ENCODE measurements around the gene ACER1.

Gene ACER1

DNA sequence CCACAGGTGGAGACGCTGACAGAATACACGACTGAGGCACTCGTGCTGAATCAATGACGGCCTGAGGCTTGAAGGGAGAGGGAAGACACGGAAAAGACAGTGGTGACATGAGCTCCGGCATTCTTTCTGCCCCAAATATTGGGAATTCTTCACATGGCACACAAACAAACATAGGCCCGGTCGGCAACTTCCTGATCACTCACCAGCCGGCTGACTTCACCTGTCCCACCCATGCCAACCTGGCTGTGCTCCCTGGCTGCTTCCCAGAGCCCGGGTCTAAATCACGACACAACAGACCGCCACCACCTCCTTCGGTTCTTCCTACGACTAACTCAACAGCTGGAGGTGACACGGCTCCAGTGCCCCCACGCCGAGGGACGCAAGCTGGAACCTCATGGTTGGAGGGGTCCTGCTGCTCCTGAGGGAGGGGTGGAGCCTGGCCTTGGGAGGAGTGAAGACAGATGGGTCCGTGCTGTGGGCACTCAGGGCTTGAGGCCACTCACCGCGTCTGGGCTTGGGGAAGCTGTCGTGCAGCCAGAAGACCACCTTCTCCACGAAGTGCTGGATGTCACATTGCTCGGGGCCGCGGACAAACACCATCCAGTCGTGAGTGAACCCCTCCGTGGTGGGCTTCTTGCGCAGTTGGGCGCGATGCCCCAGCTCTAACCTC lies 63.2 kb downstream of the ACER1 start:
- TF ChIP-seq TAF1 (IDR thresholded peaks at IDR 0.05; ENCODE audit: borderline replicate concordance, insufficient read depth, low read length) (no peak), FOXP2 (optimal IDR thresholded peaks at IDR 0.05; ENCODE audit: borderline replicate concordance, extremely low read depth, extremely low read length, insufficient read depth) (no peak), POLR2AphosphoS5 (IDR thresholded peaks at IDR 0.05; ENCODE audit: low read depth, low read length) (no peak), SIN3A (IDR thresholded peaks at IDR 0.05; ENCODE audit: borderline replicate concordance, insufficient read depth, low read length) (no peak)
- TF ChIP-seq, protein P1, sequence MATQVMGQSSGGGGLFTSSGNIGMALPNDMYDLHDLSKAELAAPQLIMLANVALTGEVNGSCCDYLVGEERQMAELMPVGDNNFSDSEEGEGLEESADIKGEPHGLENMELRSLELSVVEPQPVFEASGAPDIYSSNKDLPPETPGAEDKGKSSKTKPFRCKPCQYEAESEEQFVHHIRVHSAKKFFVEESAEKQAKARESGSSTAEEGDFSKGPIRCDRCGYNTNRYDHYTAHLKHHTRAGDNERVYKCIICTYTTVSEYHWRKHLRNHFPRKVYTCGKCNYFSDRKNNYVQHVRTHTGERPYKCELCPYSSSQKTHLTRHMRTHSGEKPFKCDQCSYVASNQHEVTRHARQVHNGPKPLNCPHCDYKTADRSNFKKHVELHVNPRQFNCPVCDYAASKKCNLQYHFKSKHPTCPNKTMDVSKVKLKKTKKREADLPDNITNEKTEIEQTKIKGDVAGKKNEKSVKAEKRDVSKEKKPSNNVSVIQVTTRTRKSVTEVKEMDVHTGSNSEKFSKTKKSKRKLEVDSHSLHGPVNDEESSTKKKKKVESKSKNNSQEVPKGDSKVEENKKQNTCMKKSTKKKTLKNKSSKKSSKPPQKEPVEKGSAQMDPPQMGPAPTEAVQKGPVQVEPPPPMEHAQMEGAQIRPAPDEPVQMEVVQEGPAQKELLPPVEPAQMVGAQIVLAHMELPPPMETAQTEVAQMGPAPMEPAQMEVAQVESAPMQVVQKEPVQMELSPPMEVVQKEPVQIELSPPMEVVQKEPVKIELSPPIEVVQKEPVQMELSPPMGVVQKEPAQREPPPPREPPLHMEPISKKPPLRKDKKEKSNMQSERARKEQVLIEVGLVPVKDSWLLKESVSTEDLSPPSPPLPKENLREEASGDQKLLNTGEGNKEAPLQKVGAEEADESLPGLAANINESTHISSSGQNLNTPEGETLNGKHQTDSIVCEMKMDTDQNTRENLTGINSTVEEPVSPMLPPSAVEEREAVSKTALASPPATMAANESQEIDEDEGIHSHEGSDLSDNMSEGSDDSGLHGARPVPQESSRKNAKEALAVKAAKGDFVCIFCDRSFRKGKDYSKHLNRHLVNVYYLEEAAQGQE (IDR thresholded peaks at IDR 0.05; ENCODE audit: insufficient read depth in 1 of 2, low read depth in 2 of 2, low read length in 2 of 2), result no peak

- TF ChIP-seq POLR2AphosphoS5 (IDR thresholded peaks at IDR 0.05; ENCODE audit: low read depth, low read length) (no peak), FOXP2 (optimal IDR thresholded peaks at IDR 0.05; ENCODE audit: borderline replicate concordance, extremely low read depth, extremely low read length, insufficient read depth) (no peak), TAF1 (IDR thresholded peaks at IDR 0.05; ENCODE audit: borderline replicate concordance, insufficient read depth, low read length) (no peak), SIN3A (IDR thresholded peaks at IDR 0.05; ENCODE audit: borderline replicate concordance, insufficient read depth, low read length) (no peak)
- TF ChIP-seq, protein P1 (IDR thresholded peaks at IDR 0.05; ENCODE audit: insufficient read depth in 1 of 2, low read depth in 2 of 2, low read length in 2 of 2), result no peak
These were observed 64.1 kb downstream of the ACER1 start for GRCh38 chr19:6269101-6269886.

- TF ChIP-seq, protein P1 (IDR thresholded peaks at IDR 0.05; ENCODE audit: insufficient read depth in 1 of 2, low read depth in 2 of 2, low read length in 2 of 2), result no peak
- TF ChIP-seq POLR2AphosphoS5 (IDR thresholded peaks at IDR 0.05; ENCODE audit: low read depth, low read length) (no peak), TAF1 (IDR thresholded peaks at IDR 0.05; ENCODE audit: borderline replicate concordance, insufficient read depth, low read length) (no peak), SIN3A (IDR thresholded peaks at IDR 0.05; ENCODE audit: borderline replicate concordance, insufficient read depth, low read length) (no peak), FOXP2 (optimal IDR thresholded peaks at IDR 0.05; ENCODE audit: borderline replicate concordance, extremely low read depth, extremely low read length, insufficient read depth) (no peak)
These were observed 65.0 kb downstream of the ACER1 start for GRCh38 chr19:6268382-6268771.

- TF ChIP-seq SIN3A (IDR thresholded peaks at IDR 0.05; ENCODE audit: borderline replicate concordance, insufficient read depth, low read length), result no peak
- no peak for TF ChIP-seq FOXP2 (optimal IDR thresholded peaks at IDR 0.05; ENCODE audit: borderline replicate concordance, extremely low read depth, extremely low read length, insufficient read depth)
- TF ChIP-seq, protein P1 (IDR thresholded peaks at IDR 0.05; ENCODE audit: insufficient read depth in 1 of 2, low read depth in 2 of 2, low read length in 2 of 2), result no peak
- TF ChIP-seq TAF1 (IDR thresholded peaks at IDR 0.05; ENCODE audit: borderline replicate concordance, insufficient read depth, low read length), result no peak
- TF ChIP-seq POLR2AphosphoS5 (IDR thresholded peaks at IDR 0.05; ENCODE audit: low read depth, low read length), result no peak
These were observed 65.6 kb downstream of the ACER1 start for GRCh38 chr19:6267552-6268381.
